ENCODE measurements around the gene SPINT3.

Gene SPINT3

GRCh38 chr20:45515147-45515913 is at the start of gene SPINT3:
Gene SPINT3 (minus strand): TSS chr20:45515622. CDS start chr20:45515608, 14 bp downstream.
- DNase-seq: no peak

GRCh38 chr20:45564760-45565276 is 49.4 kb upstream of the SPINT3 start:
- DNase-seq: no peak

GRCh38 chr20:45555198-45555597 is 39.8 kb upstream of the SPINT3 start:
- DNase-seq: no peak

- no peak for DNase-seq
These were observed 37.0 kb upstream of the SPINT3 start for GRCh38 chr20:45552456-45552855.

GRCh38 chr20:45550765-45551164 is 35.3 kb upstream of the SPINT3 start:
- no peak for DNase-seq

- no peak for DNase-seq
These were observed 33.0 kb upstream of the SPINT3 start for GRCh38 chr20:45548410-45548809.

GRCh38 chr20:45547206-45547770 is 31.9 kb upstream of the SPINT3 start, which contains the start of gene EPPIN:
Gene EPPIN (minus strand): TSS chr20:45547401. CDS start chr20:45547357, 44 bp downstream.
- no peak for DNase-seq

- DNase-seq: no peak
These were observed 30.5 kb upstream of the SPINT3 start for GRCh38 chr20:45545754-45546453.

GRCh38 chr20:45545351-45545750 is 29.9 kb upstream of the SPINT3 start:
- DNase-seq: no peak

- no peak for DNase-seq
These were observed 24.0 kb upstream of the SPINT3 start, which contains the start of gene WFDC6 for GRCh38 chr20:45539382-45539781. Gene WFDC6 (minus strand): TSS chr20:45539482. CDS start chr20:45539407, 75 bp downstream.

GRCh38 chr20:45538209-45538799 is 22.9 kb upstream of the SPINT3 start:
- no peak for DNase-seq

- no peak for DNase-seq
These were observed 11.9 kb upstream of the SPINT3 start for GRCh38 chr20:45527294-45527693.

GRCh38 chr20:45523821-45524220 is 8.4 kb upstream of the SPINT3 start:
- DNase-seq: no peak

- no peak for DNase-seq
These were observed 2.9 kb upstream of the SPINT3 start for GRCh38 chr20:45518282-45518681.

GRCh38 chr20:45510242-45510862 is 5.1 kb downstream of the SPINT3 start:
- DNase-seq: no peak

- DNase-seq: no peak
These were observed 6.3 kb downstream of the SPINT3 start for GRCh38 chr20:45509091-45509490.

- no peak for DNase-seq
These were observed 7.1 kb downstream of the SPINT3 start for GRCh38 chr20:45508068-45508886.

GRCh38 chr20:45507011-45507820 is 8.2 kb downstream of the SPINT3 start:
- DNase-seq: no peak

GRCh38 chr20:45506398-45506797 is 9.0 kb downstream of the SPINT3 start:
- no peak for DNase-seq

- DNase-seq: no peak
These were observed 12.0 kb downstream of the SPINT3 start for GRCh38 chr20:45503403-45503802.

GRCh38 chr20:45502561-45502960 is 12.9 kb downstream of the SPINT3 start:
- no peak for DNase-seq
